Thoracic aorta (tissue), 2 donors: Measurements from ENCODE around the gene NR2F6. TPM values are rescaled to one million over a fixed set of nuclear protein-coding genes. Genes with fewer than 3 reads are reported as not detected.
"Not testable (repeated sequence)": the region's sequence is repeated elsewhere in the genome, so short reads cannot be mapped to it uniquely, and the experiment has no call there.

Experiments
- ATAC-seq: fragments of 150-250 bp; one replicate; pipeline ENCODE4 v1.8.0; 2017; ENCODE audit warnings: low read depth; ENCODE audit not compliant: insufficient number of reproducible peaks, low FRiP score
- DNase-seq: peaks from one replicate; pipeline ENCODE4 v3.0.0-alpha.2; 2020; ENCODE audit warnings: low spot score
- H3K27ac ChIP-seq, 2 donors: fragments of 200-600 bp; sonication (generic); 1 replicate in 1 of 2; 2 replicates in 1 of 2; pipeline ENCODE4 v1.5.1; 2016; ENCODE audit warnings: mild to moderate bottlenecking in 2 of 2, moderate library complexity in 2 of 2
- H3K27me3 ChIP-seq: fragments of 200-600 bp; sonication (generic); replicated peaks from 2 replicates; pipeline ENCODE4 v1.6.0; 2016; ENCODE audit warnings: mild to moderate bottlenecking; ENCODE audit not compliant: insufficient read depth
- H3K36me3 ChIP-seq: fragments of 200-600 bp; sonication (generic); one replicate; pipeline ENCODE4 v1.5.1; 2016
- H3K4me1 ChIP-seq, 2 donors: fragments of 200-600 bp; sonication (generic); 1 replicate in 1 of 2; 2 replicates in 1 of 2; pipeline versions ENCODE4 v1.5.1 to v1.6.0; 2016; ENCODE audit warnings: low read depth in 2 of 2, mild to moderate bottlenecking in 1 of 2; ENCODE audit not compliant: control insufficient read depth in 1 of 2
- H3K4me3 ChIP-seq: fragments of 200-600 bp; sonication (generic); 2 replicates; pipeline ENCODE4 v1.5.1; 2016; ENCODE audit warnings: mild to moderate bottlenecking
- H3K9me3 ChIP-seq: fragments of 200-600 bp; sonication (generic); 2 replicates; pipeline ENCODE4 v1.5.1; 2016
- total RNA-seq, 2 donors: library from RNA; depleted of rRNA; stranded (reverse); fragments of >200 nt; gene quantifications; one replicate each; pipeline versions ENCODE4 v1.1.0 to v1.2.3, GENCODE V29; 2016
- TF ChIP-seq, protein P1 (sequence below): fragments of 200-600 bp; sonication (generic); IDR thresholded peaks from one replicate; pipeline ENCODE4 v1.5.1; 2019; ENCODE audit warnings: antibody characterized with exemption

Gene NR2F6
- total RNA-seq, 2 donors from 2014 or later: 42.0 to 68.1 TPM

DNA sequence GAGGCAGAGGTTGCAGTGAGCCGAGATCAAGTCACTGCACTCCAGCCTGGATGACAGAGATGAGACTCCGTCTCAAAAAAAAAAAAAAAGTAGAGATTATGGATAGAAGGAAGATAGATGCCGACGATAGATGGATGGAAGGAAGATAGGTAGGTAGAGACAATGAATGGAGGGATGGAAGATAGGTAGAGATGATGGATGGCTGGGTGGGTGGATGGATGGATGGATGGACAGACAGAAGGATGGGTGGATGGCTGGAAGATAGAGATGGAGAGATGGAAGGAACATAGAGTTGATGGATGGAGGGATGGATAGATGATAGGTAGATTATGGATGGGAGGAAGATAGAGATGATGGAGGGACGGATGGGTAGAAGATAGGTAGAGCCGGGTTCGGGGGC is 49.1 kb downstream of the NR2F6 start:
- Histone ChIP-seq H3K27ac (no peak overlapping the region), H3K4me1 (no peaks in the 10 kb centered on the region), H3K27me3 (no peaks in the 10 kb centered on the region), H3K4me3 (no peak overlapping the region), H3K9me3 (no peaks in the 10 kb centered on the region), H3K36me3 (peaks cover 86% of the 10 kb centered on the region)
- no peak for DNase-seq
- ATAC-seq: no peak
- TF ChIP-seq, protein P1, sequence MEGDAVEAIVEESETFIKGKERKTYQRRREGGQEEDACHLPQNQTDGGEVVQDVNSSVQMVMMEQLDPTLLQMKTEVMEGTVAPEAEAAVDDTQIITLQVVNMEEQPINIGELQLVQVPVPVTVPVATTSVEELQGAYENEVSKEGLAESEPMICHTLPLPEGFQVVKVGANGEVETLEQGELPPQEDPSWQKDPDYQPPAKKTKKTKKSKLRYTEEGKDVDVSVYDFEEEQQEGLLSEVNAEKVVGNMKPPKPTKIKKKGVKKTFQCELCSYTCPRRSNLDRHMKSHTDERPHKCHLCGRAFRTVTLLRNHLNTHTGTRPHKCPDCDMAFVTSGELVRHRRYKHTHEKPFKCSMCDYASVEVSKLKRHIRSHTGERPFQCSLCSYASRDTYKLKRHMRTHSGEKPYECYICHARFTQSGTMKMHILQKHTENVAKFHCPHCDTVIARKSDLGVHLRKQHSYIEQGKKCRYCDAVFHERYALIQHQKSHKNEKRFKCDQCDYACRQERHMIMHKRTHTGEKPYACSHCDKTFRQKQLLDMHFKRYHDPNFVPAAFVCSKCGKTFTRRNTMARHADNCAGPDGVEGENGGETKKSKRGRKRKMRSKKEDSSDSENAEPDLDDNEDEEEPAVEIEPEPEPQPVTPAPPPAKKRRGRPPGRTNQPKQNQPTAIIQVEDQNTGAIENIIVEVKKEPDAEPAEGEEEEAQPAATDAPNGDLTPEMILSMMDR: no peak

DNA sequence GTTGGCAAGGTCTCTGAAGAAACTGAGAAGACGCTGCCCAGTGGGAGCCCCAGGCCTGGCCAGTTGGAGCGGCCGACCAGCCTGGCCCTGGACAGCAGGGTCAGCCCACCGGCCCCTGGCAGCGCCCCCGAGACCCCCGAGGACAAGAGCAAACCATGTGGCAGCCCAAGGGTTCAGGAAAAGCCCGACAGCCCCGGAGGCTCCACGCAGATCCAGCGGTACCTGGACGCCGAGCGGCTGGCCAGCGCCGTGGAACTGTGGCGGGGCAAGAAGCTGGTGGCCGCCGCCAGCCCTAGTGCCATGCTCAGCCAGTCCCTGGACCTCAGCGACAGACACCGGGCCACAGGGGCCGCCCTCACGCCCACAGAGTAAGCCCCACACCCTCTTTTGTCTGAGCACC is 50.6 kb downstream of the NR2F6 start:
- Histone ChIP-seq H3K27ac (no peak overlapping the region), H3K27me3 (no peaks in the 10 kb centered on the region), H3K9me3 (no peaks in the 10 kb centered on the region), H3K4me3 (no peak overlapping the region), H3K4me1 (no peaks in the 10 kb centered on the region), H3K36me3 (peaks cover 86% of the 10 kb centered on the region)
- ATAC-seq (no peak), DNase-seq (no peak)
- TF ChIP-seq, protein P1: no peak

DNA sequence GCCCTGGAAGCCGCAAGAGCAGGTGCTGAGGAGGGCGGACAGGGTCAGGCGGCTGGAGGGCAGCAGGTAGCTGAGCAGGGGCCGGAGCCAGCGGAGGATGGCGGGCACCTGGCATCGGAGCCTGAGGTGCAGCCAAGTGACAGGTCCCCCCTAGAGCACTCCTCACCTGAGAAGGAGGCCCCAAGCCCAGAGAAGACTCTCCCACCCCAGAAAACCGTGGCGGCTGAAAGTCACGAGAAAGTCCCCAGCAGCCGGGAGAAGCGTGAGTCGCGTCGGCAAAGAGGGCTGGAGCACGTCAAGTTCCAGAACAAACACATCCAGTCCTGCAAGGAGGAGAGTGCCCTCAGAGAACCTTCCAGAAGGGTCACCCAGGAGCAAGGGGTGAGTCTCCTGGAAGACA is 51.1 kb downstream of the NR2F6 start:
- DNase-seq (no peak), ATAC-seq (no peak)
- Histone ChIP-seq H3K4me1 (no peaks in the 10 kb centered on the region), H3K9me3 (no peaks in the 10 kb centered on the region), H3K27me3 (no peaks in the 10 kb centered on the region), H3K27ac (no peak overlapping the region), H3K36me3 (peaks cover 86% of the 10 kb centered on the region), H3K4me3 (no peak overlapping the region)
- TF ChIP-seq, protein P1: no peak

- Histone ChIP-seq H3K27me3 (no peaks in the 10 kb centered on the region), H3K4me1 (no peaks in the 10 kb centered on the region), H3K36me3 (peaks cover 90% of the 10 kb centered on the region), H3K27ac (no peak overlapping the region), H3K4me3 (no peak overlapping the region), H3K9me3 (no peaks in the 10 kb centered on the region)
- DNase-seq (no peak), ATAC-seq (no peak)
- TF ChIP-seq, protein P1: no peak
Measured at GRCh38 chr19:17192751-17193150, 53.0 kb downstream of the NR2F6 start.

DNA sequence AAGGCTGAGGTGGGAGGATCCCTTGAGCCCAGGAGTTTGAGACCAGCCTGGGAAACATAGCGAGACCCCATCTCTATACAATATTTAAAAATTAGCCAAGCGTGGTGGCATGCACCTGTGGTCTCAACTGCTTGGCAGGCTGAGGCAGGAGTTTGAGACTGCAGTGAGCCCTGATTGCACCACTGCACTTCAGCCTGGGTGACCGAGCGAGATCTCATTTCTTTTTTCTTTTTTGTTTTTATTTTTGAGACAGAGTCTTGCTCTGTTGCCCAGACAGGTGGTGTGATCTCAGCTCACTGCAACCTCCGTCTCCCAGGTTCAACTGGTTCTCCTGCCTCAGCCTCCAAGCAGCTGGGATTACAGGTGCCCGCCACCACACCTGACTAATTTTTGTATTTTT is 54.0 kb downstream of the NR2F6 start:
- not testable (repeated sequence) for H3K27me3 ChIP-seq, ATAC-seq, H3K9me3 ChIP-seq, H3K27ac ChIP-seq, H3K4me3 ChIP-seq, H3K4me1 ChIP-seq, DNase-seq
- peaks cover 94% of the 10 kb centered on the region for H3K36me3 ChIP-seq

DNA sequence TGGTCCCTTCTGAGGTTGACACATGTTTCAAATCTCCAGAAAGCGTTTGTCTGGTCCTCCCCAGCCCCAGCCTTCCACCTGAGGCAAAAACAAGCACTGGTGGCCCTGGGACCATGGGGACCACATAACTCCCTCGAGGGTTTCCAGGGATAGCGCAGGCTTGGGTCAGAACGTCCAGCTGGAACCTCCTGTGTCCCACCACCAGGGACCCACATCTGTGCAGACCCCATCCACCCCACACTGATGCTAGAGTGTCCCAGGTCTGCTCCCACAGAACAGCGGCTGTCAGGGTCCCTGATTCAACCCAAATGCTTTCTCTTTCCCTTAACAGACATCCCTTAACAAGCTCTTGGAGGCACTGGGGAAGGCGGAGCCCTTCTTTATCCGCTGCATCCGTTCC is 60.1 kb downstream of the NR2F6 start:
- DNase-seq (no peak), ATAC-seq (no peak)
- TF ChIP-seq, protein P1: no peak
- no peak overlapping the region for H3K27ac ChIP-seq
- H3K4me1 ChIP-seq: no peaks in the 10 kb centered on the region
- no peaks in the 10 kb centered on the region for H3K27me3 ChIP-seq
- H3K9me3 ChIP-seq: no peaks in the 10 kb centered on the region
- H3K36me3 ChIP-seq: peaks cover 86% of the 10 kb centered on the region
- H3K4me3 ChIP-seq: no peak overlapping the region
